Neutrophil (primary cell): ENCODE results near the gene NBEA.

ENCODE experiments used
- H3K27ac ChIP-seq: fragments of 200-600 bp; sonication (generic); 2 replicates; pipeline ENCODE4 v1.5.1; 2016; ENCODE audit warnings: mild to moderate bottlenecking, moderate library complexity
- H3K27me3 ChIP-seq: fragments of 200-600 bp; sonication (generic); 2 replicates; pipeline ENCODE4 v1.6.0; 2016; ENCODE audit warnings: mild to moderate bottlenecking
- H3K36me3 ChIP-seq: fragments of 200-600 bp; sonication (generic); 2 replicates; pipeline ENCODE4 v1.5.1; 2017
- H3K4me1 ChIP-seq, 2 experiments: fragments of 200-600 bp in 1 of 2; sonication (generic) in 1 of 2; 1 replicate in 1 of 2; 2 replicates in 1 of 2; pipeline versions ENCODE4 v1.5.1 to v1.6.1; 2013 to 2016; ENCODE audit warnings: low read depth in 1 of 2, low read length in 1 of 2, mild to moderate bottlenecking in 1 of 2, moderate library complexity in 1 of 2; ENCODE audit not compliant: control insufficient read depth in 1 of 2, insufficient read depth in 1 of 2
- H3K4me3 ChIP-seq, 2 experiments: fragments of 200-600 bp in 1 of 2; sonication (generic) in 1 of 2; 1 replicate in 1 of 2; 2 replicates in 1 of 2; pipeline ENCODE4 v1.5.1; 2013 to 2016; ENCODE audit warnings: low read depth in 1 of 2, low read length in 1 of 2, mild to moderate bottlenecking in 1 of 2, moderate library complexity in 1 of 2
- H3K9me3 ChIP-seq: fragments of 200-600 bp; sonication (generic); 2 replicates; pipeline ENCODE4 v1.5.1; 2016
- TF ChIP-seq, protein P1 (sequence below): fragments of 200-600 bp; sonication (generic); IDR thresholded peaks from 2 replicates; pipeline ENCODE4 v1.5.1; 2016; ENCODE audit warnings: antibody characterized with exemption

Gene NBEA

DNA sequence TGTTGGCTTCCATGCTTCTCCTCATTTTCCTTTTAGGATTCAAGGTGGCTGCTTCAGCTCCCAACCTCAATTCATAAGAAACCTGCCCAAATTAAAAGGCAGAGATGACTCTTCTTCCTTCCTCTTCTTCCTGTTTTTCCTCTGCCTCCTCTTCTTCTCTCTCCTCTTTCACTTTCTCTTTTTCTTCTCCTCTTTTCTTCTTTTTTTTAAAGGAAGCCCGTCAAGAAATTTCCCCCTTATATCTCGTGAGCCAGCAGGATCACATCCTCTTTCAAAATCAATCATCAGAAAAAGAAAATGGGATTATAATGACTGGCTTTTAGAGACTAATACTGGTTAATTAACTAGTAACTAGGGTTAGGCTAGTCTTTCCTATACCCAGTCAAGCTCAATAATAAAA lies 220.3 kb downstream of the NBEA start:
- no peaks in the 10 kb centered on the region for H3K9me3 ChIP-seq
- H3K4me1 ChIP-seq, result no peaks in the 10 kb centered on the region
- H3K27me3 ChIP-seq, result no peaks in the 10 kb centered on the region
- H3K27ac ChIP-seq, result no peak overlapping the region
- no peak overlapping the region for H3K4me3 ChIP-seq
- TF ChIP-seq, protein P1, sequence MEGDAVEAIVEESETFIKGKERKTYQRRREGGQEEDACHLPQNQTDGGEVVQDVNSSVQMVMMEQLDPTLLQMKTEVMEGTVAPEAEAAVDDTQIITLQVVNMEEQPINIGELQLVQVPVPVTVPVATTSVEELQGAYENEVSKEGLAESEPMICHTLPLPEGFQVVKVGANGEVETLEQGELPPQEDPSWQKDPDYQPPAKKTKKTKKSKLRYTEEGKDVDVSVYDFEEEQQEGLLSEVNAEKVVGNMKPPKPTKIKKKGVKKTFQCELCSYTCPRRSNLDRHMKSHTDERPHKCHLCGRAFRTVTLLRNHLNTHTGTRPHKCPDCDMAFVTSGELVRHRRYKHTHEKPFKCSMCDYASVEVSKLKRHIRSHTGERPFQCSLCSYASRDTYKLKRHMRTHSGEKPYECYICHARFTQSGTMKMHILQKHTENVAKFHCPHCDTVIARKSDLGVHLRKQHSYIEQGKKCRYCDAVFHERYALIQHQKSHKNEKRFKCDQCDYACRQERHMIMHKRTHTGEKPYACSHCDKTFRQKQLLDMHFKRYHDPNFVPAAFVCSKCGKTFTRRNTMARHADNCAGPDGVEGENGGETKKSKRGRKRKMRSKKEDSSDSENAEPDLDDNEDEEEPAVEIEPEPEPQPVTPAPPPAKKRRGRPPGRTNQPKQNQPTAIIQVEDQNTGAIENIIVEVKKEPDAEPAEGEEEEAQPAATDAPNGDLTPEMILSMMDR, result no peak
- no peaks in the 10 kb centered on the region for H3K36me3 ChIP-seq

DNA sequence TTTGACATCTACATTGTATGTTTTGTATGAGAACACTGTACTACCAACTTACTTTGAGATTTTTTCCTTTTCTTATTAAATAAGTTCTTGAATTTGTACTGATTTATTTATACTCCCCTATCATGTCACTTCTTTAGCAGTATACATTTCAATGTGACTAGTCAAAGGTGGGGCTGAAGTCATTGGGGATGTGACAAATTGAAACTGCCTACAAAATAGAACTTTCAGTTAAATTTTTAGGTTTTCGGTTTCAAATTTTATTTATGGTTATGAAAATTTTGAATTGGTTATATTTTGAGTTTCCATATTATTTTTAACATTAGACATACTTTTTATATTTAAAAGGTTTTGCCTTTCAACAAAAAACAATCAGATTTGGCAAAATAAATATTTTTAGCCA lies 221.6 kb downstream of the NBEA start:
- Histone ChIP-seq H3K36me3 (no peaks in the 10 kb centered on the region), H3K27ac (no peak overlapping the region), H3K27me3 (no peaks in the 10 kb centered on the region), H3K4me3 (no peak overlapping the region), H3K4me1 (no peaks in the 10 kb centered on the region), H3K9me3 (no peaks in the 10 kb centered on the region)
- TF ChIP-seq, protein P1, result no peak

DNA sequence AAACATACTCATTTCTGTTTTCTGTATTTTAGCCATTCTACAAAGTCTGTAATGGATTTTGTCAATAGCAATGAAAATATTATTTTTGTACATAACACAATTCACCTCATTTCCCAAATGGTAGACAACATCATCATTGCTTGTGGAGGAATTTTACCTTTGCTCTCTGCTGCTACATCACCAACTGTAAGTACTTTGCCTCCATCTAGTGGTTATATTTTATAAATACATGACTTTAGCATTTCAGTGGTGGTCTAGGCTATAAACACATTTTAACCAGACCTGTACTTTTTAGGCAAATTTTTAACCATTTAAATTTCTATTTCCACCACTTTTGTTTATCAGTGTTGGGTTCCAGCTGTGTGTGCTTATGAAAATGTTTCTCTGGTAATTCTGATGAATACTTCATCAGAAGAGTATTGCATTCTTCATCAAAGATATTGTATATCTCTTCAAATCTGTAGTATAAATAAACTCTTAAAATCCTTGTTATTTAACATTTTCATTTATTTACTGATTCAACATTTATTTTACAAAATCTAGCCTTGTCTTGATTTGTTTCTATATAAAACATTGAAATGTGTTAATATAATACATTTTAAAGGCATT lies 222.4 kb downstream of the NBEA start:
- TF ChIP-seq, protein P1, result no peak

DNA sequence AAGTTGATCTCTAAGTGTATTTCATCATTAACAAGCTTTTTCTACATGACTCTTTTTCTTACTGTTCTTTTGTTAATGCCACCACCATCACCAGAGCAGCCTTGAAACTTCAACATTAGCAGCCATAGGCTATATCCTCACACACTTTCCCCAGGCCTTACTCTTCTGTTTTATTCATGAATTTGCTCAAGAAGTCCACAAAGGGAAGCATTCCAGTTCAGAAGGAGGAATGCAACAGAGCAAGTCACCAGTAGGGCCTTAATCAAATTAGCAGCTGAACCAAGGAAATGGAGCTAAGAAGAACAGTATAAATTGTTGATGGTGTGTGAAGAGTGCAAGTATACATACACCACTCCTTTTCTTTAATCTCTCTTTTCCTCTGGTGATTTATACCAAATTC lies 223.1 kb downstream of the NBEA start:
- no peaks in the 10 kb centered on the region for H3K9me3 ChIP-seq

More for the DNA sequence above, 222.4 kb downstream of the NBEA start:
- H3K27ac ChIP-seq, result no peak overlapping the region
- no peak overlapping the region for H3K4me3 ChIP-seq
- no peaks in the 10 kb centered on the region for H3K27me3 ChIP-seq
- no peaks in the 10 kb centered on the region for H3K4me1 ChIP-seq
- no peaks in the 10 kb centered on the region for H3K9me3 ChIP-seq
- H3K36me3 ChIP-seq, result no peaks in the 10 kb centered on the region

DNA sequence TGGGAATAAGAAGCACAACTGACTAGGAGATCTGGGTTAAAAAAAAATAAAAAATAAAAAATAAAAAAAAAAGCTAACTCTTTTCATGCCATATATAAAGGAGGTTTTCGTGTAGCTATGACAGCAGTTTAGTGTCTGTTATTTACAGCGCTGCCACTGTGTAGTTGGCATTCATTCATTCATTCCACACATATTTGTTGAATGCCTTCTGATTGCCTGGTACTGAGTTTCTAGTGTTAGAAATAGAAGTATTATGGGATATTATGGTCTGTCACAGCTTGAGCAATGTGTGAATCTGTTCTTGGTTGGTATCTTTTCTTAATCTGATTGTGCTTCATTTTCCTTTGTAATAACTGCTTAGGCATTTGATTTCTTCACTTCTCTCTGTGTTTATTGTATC lies 237.4 kb downstream of the NBEA start:
- Histone ChIP-seq H3K27ac (no peak overlapping the region), H3K4me1 (no peaks in the 10 kb centered on the region), H3K4me3 (no peak overlapping the region), H3K9me3 (no peaks in the 10 kb centered on the region), H3K27me3 (no peaks in the 10 kb centered on the region), H3K36me3 (no peaks in the 10 kb centered on the region)
- TF ChIP-seq, protein P1, result no peak

More for the DNA sequence above, 223.1 kb downstream of the NBEA start:
- H3K4me3 ChIP-seq, result no peak overlapping the region
- no peaks in the 10 kb centered on the region for H3K4me1 ChIP-seq
- H3K27me3 ChIP-seq, result no peaks in the 10 kb centered on the region
- no peaks in the 10 kb centered on the region for H3K36me3 ChIP-seq
- H3K27ac ChIP-seq, result no peak overlapping the region
- TF ChIP-seq, protein P1, result no peak
